Central memory CD4-positive, alpha-beta T cell (primary cell): ENCODE data around the gene HDAC9.
"Not testable (repeated sequence)": the region's sequence is repeated elsewhere in the genome, so short reads cannot be mapped to it uniquely, and the experiment has no call there.

Source experiments
- DNase-seq: peaks from one replicate; pipeline ENCODE4 v3.0.0; 2022

HDAC9 gene

DNA sequence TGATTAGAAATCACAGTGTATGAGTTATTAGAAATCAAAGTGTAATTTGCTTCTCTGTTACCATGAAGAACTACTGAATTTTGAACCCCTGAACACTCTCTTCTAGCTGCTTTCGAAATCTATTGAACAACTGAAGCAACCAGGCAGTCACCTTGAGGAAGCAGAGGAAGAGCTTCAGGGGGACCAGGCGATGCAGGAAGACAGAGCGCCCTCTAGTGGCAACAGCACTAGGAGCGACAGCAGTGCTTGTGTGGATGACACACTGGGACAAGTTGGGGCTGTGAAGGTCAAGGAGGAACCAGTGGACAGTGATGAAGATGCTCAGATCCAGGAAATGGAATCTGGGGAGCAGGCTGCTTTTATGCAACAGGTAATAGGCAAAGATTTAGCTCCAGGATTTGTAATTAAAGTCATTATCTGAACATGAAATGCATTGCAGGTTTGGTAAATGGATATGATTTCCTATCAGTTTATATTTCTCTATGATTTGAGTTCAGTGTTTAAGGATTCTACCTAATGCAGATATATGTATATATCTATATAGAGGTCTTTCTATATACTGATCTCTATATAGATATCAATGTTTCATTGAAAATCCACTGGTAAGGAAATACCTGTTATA is 170.7 kb downstream of the HDAC9 start:
- peak; percentile 12 for DNase-seq

- DNase-seq = no peak
Measured at GRCh38 chr7:18667466-18667865, 171.9 kb downstream of the HDAC9 start.

GRCh38 chr7:18671176-18671575 is 175.6 kb downstream of the HDAC9 start:
- DNase-seq = no peak

DNA sequence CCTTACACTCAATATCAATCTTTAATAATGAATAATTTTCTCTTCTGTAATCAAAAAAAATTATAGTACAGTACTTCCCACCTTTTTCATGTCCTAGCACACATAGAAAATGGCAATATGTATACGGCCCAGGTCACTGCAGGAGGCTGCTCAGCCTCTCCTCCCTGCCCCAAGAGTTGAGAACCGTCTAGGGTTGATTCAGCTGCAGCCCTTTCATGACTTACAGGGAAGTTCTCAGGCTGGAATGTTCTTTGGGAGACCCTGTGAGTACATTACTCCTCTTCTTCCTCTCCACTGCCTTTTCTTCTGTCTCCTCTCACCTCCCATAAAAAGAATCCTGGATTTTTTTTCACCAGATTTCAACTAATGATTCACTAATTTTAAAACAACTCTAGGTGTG is 180.0 kb downstream of the HDAC9 start:
- DNase-seq = no peak

DNA sequence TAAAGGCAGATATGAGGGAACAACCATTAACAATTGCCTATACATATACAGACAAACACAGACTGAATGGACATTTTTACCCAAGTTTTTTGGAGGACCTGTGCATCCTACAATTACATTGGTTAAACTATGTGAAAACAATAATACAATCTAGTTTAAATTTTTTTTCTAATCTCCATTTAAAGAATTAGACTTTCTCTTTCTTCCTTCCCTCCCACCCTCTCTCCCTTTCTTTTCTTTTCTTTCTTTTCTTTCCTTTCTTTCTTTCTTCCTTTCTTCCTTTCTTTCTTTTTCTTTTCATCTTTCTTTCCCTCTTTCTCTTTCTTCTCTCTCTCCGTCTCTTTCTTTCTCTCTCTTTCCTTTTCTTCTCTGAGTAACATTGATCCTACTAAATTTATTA is 183.7 kb downstream of the HDAC9 start:
- DNase-seq = no peak

DNA sequence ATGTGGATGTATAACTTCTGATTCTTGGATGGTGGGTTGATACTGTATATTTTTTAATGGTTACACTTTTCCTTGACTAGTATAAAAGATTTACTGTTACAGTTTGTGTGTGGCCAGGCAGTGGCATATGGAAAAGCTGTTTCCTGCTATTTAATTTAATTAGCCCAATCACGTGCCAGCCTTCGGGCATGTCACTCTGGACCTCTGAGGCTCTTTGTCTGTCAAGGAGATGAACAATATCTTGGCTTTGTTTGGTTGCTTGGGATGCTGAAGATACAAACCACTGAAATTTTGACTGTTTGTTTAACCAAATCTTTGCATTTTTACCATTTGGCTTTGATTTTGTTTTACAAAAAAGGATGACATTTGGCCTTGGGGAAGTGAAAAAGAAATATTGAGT is 185.0 kb downstream of the HDAC9 start:
- DNase-seq = no peak

- DNase-seq = no peak
Measured at GRCh38 chr7:18684916-18685315, 189.4 kb downstream of the HDAC9 start.

DNA sequence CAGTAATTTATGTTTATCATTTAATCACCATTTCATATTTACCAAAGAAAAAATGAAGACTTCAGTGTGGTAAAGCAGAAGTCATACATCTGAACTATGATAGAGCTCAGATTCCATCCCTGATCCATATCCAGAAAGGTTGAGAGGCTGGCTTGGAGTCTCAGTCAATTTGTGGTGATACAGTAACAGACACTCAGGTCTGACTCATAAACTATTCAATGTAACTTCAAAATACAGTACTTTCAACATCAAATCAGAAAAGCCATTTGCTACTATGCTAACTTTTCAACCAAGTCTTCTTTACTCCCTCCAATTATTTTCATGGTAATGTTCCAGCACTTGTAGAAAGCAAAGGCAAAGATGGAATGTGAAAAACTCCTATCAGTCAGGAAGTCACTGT is 190.4 kb downstream of the HDAC9 start:
- no peak for DNase-seq

DNA sequence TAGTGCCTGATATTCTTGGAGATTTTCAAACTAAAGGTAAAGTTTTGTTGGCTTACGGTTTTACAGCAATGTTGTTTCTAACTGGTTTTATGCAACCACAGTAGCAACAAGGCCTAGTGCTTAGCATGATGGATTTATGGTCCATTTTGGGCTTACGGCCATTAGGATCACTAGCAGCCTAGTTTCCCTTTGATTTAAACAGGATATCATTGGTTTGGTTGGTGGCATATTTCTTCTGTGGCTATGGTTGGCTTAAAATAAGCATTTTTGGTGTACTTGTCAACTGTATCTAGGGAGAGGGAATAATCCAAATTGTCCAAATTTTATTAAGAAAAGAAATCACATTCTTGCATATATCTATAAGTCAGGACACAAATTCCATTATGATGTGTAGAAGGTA is 194.0 kb downstream of the HDAC9 start:
- DNase-seq = no peak

- DNase-seq = no peak
Measured at GRCh38 chr7:18693406-18693805, 197.9 kb downstream of the HDAC9 start.

DNA sequence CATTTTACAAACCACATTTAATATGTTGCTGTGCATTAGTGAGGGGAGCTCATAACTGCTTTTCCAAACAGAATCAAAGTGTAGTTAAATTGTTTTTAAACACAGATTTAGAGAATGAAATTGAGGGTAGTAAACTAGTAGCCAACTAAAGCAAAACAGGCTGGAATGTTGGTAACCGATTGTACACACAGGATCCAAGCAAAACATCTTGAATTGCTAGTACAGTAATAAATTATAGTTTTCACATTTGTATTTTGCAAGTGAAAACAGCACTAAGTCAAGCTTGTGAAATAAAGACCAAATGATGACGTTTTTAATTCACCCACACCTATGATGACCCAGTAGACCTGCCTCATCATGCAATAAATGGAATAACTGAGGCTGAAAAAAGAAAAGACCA is 198.3 kb downstream of the HDAC9 start:
- DNase-seq = no peak

DNA sequence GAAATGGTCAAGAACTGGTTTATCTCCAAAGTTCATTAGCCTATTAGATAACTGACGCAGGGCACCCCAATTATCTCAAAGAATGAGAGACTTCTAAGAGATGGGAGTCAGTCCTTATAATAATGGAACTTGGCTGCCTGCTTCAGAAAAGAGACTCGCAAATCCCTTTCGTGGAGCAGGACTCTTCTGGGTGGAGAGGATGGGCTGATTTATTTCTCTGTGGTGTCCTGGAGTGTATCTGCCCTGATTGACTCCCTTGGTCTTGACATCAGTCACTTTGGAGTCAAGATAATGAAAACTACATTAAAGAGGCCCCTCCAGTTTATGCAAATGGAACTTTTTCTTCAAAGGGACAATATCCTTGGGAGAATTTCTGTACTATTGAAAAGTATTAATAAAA is 198.9 kb downstream of the HDAC9 start:
- no peak for DNase-seq

DNA sequence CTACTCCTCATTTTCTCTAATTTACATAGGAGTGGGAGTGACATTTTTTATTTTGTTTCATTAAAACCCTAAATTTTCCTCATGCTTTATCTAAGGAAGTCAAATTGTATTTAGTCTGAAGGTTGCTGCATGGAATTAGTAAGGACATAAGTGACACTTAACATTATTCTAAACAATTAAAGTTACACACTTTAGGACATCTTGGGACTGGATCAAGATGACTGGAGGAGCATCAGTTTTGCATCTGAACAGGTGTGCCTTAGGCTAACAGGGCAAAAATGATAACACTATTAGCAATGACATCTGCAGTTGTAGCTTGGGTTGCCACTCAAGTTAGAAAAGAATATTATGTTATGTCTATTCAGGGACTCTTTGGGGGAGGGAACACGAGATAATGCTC is 199.4 kb downstream of the HDAC9 start:
- no peak for DNase-seq

- no peak for DNase-seq
Measured at GRCh38 chr7:18698258-18698734, 202.7 kb downstream of the HDAC9 start.

DNA sequence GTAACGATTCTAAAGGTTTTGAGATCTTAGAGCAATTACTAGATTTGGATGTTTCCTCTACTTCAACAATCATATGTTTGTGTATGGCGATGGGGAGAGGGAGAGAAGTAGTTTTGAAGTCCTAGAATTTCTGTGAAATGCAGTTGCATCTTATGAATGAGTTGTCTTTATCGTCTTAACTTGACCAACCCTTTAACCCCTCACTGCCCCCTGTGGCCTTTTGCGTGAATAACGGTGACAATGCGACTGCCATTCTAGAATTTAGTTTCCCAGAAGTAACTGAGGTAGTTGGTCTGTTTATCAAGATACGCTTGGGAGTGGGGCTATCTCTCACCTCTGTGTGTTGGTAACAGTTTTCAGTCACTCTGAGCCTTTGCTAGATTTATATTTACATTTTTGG is 204.6 kb downstream of the HDAC9 start:
- DNase-seq = no peak

GRCh38 chr7:18702071-18702829 is 206.7 kb downstream of the HDAC9 start:
- no peak for DNase-seq

GRCh38 chr7:18703685-18704084 is 208.1 kb downstream of the HDAC9 start:
- no peak for DNase-seq

GRCh38 chr7:18706670-18707069 is 211.1 kb downstream of the HDAC9 start:
- no peak for DNase-seq

GRCh38 chr7:18708204-18708603 is 212.7 kb downstream of the HDAC9 start:
- no peak for DNase-seq

- no peak for DNase-seq
Measured at GRCh38 chr7:18715988-18716387, 220.4 kb downstream of the HDAC9 start.

DNA sequence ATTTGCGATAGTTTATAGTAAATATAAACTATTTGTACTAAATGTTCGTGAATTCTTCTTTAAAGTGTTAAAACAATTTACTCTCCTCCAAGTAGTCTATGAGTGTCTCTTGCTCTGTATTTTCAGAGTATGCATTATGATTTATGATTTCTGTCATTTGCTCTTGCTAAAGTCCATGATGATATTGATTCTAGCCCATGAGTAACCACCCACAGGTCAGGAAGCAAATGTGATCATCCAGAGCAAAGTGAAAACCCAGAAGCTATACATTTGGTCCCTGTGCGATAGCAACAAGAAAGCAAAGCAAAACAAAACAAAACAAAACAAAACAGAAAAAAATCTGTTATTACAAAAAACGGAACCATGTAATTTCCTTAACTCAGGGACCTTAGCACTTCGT is 225.9 kb downstream of the HDAC9 start:
- DNase-seq = no peak

DNA sequence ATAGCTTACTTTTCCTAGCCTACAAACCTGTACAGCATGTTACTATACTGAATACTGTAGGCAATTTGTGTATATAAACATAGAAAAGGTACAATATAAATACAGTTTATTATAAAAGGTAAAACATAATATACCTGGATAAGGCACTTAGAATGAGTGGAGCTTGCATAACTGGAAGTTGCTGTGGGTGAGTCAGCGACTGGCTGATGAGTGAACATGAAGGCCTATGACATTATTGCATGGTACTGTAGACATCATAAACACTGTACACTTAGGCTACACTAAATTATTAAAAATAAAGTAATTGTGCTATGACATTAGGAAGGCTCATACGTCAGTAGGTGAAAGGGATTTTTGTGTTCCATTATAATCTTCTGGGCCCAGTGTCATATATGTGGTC is 228.8 kb downstream of the HDAC9 start:
- DNase-seq = no peak

DNA sequence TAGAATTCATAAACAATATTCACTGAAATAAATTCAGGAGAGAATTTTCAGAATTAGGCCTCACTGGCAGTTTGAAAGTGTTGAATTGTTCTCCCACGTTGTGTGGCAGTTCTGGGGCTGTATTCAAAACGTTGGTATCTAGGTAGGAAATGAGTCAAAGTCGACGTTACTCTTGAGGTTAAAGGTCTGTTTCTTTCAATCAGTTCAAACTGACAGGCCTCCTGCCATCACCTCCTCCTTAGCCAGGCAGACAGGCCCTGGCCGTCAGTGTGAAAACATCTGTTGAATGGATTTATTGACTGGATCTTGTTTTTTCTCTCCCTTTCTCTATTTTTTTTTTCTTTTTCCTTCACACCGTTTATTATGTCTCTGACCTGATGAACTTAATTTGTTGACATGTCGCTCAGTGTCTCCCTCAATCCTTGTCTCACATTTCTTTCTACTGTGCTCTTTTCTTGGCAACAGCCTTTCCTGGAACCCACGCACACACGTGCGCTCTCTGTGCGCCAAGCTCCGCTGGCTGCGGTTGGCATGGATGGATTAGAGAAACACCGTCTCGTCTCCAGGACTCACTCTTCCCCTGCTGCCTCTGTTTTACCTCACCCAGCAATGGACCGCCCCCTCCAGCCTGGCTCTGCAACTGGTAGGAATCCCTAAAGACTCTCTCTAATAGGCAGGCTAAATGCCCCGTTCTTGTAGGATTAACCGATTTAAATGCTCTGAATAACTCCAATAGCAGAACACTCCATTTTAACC is 231.7 kb downstream of the HDAC9 start:
- DNase-seq = no peak

DNA sequence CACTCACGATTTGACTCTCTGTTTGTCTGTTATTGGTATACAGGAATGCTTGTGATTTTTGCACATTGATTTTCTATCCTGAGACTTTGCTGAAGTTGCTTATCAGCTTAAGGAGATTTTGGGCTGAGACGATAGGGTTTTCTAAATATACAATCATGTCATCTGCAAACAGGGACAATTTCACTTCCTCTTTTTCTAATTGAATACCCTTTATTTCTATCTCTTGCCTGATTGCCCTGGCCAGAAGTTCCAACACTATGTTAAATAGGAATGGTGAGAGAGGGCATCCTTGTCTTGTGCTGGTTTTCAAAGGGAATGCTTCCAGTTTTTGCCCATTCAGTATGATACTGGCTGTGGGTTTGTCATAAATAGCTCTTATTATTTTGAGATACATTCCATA is 240.5 kb downstream of the HDAC9 start:
- not testable (repeated sequence) for DNase-seq
